HTERT RPE-1 (cell line): Measurements from ENCODE around the gene DNAJC7.
"Not testable (repeated sequence)": the region's sequence is repeated elsewhere in the genome, so short reads cannot be mapped to it uniquely, and the experiment has no call there.

Experiments used
- in situ Hi-C: fragments of 300-500 bp; cut with MboI; formaldehyde crosslinking; loops from 4 replicates; pipeline ENCODE4 v1.14.3; 2020; ENCODE audit warnings: low sequenced_read_pairs

DNAJC7 gene

GRCh38 chr17:42013740-42014139 is 3.5 kb downstream of the DNAJC7 start:
- in situ Hi-C loops, result not testable (repeated sequence)

- in situ Hi-C loops, result not testable (repeated sequence)
Measured at GRCh38 chr17:42012363-42012762, 4.9 kb downstream of the DNAJC7 start.

GRCh38 chr17:42010898-42011516 is 6.2 kb downstream of the DNAJC7 start:
- in situ Hi-C loops, result no loop called here

GRCh38 chr17:42010266-42010680 is 7.0 kb downstream of the DNAJC7 start:
- in situ Hi-C loops, result not testable (repeated sequence)

- in situ Hi-C loops, result no loop called here
Measured at GRCh38 chr17:42009170-42009569, 8.1 kb downstream of the DNAJC7 start.

- in situ Hi-C loops, result no loop called here
Measured at GRCh38 chr17:42005166-42005565, 12.1 kb downstream of the DNAJC7 start.

GRCh38 chr17:42002792-42003301 is 14.4 kb downstream of the DNAJC7 start:
- in situ Hi-C loops, result no loop called here

- in situ Hi-C loops, result no loop called here
Measured at GRCh38 chr17:42002175-42002791, 15.0 kb downstream of the DNAJC7 start.

GRCh38 chr17:42001729-42002128 is 15.5 kb downstream of the DNAJC7 start:
- in situ Hi-C loops, result no loop called here

GRCh38 chr17:42000413-42001133 is 16.7 kb downstream of the DNAJC7 start:
- in situ Hi-C loops, result no loop called here

GRCh38 chr17:41998497-41998896 is 18.7 kb downstream of the DNAJC7 start:
- in situ Hi-C loops, result no loop called here

GRCh38 chr17:41996855-41997164 is 20.4 kb downstream of the DNAJC7 start:
- in situ Hi-C loops, result no loop called here

- in situ Hi-C loops, result no loop called here
Measured at GRCh38 chr17:41992576-41992975, 24.7 kb downstream of the DNAJC7 start.

- in situ Hi-C loops, result no loop called here
Measured at GRCh38 chr17:41989702-41990419, 27.4 kb downstream of the DNAJC7 start.

GRCh38 chr17:41988418-41988817 is 28.8 kb downstream of the DNAJC7 start:
- in situ Hi-C loops, result no loop called here

GRCh38 chr17:41987642-41988041 is 29.6 kb downstream of the DNAJC7 start:
- in situ Hi-C loops, result no loop called here

GRCh38 chr17:41986634-41987033 is 30.6 kb downstream of the DNAJC7 start:
- in situ Hi-C loops, result no loop called here

GRCh38 chr17:41985919-41986318 is 31.3 kb downstream of the DNAJC7 start:
- in situ Hi-C loops, result no loop called here

GRCh38 chr17:41984454-41984853 is 32.8 kb downstream of the DNAJC7 start:
- in situ Hi-C loops, result no loop called here

GRCh38 chr17:41982026-41982760 is 35.0 kb downstream of the DNAJC7 start:
- in situ Hi-C loops, result no loop called here

GRCh38 chr17:41977991-41978390 is 39.2 kb downstream of the DNAJC7 start:
- in situ Hi-C loops, result no loop called here
